Measurements from ENCODE around the gene CIZ1.
"Not testable (repeated sequence)": the region's sequence is repeated elsewhere in the genome, so short reads cannot be mapped to it uniquely, and the experiment has no call there.

Gene CIZ1
- 13.1 to 51.4 (median 25.3) reads per million in 18 experiments for total RNA-seq

- peak; percentile 79 to 86 for DNase-seq
Observed at GRCh38 chr9:128191406-128192046, at the start of gene CIZ1. CIZ1 (minus strand) TSS chr9:128191572; CDS start chr9:128190857, 715 bp downstream.

GRCh38 chr9:128233817-128234406 lies 42.5 kb upstream of the CIZ1 start:
- no peak for DNase-seq

GRCh38 chr9:128232528-128233428 lies 41.4 kb upstream of the CIZ1 start:
- no peak for DNase-seq

- DNase-seq, result no peak
Observed at GRCh38 chr9:128231638-128232527, 40.5 kb upstream of the CIZ1 start.

- not testable (repeated sequence) for DNase-seq
Observed at GRCh38 chr9:128230897-128231296, 39.5 kb upstream of the CIZ1 start.

- DNase-seq, result peak; percentile 58 to 61
Observed at GRCh38 chr9:128226412-128226801, 35.0 kb upstream of the CIZ1 start.

- DNase-seq, result no peak
Observed at GRCh38 chr9:128225770-128226411, 34.5 kb upstream of the CIZ1 start.

- DNase-seq, result no peak
Observed at GRCh38 chr9:128224877-128225276, 33.5 kb upstream of the CIZ1 start.

- DNase-seq, result no peak
Observed at GRCh38 chr9:128222880-128223670, 31.7 kb upstream of the CIZ1 start.

GRCh38 chr9:128222026-128222425 lies 30.7 kb upstream of the CIZ1 start:
- DNase-seq, result no peak

- DNase-seq, result no peak
Observed at GRCh38 chr9:128219831-128220230, 28.5 kb upstream of the CIZ1 start.

- DNase-seq, result peak; percentile 98
Observed at GRCh38 chr9:128218518-128219389, 27.4 kb upstream of the CIZ1 start.

- DNase-seq, result no peak
Observed at GRCh38 chr9:128218172-128218517, 26.8 kb upstream of the CIZ1 start.

- no peak for DNase-seq
Observed at GRCh38 chr9:128216781-128217553, 25.6 kb upstream of the CIZ1 start.

GRCh38 chr9:128215491-128216409 lies 24.4 kb upstream of the CIZ1 start:
- DNase-seq, result no peak

GRCh38 chr9:128214571-128215490 lies 23.5 kb upstream of the CIZ1 start:
- DNase-seq, result no peak

All from inflammatory macrophage (primary cell).